Activated B cell treated with CpG ODN at 0.5 μM for 24 hours (primary cell): ENCODE results near the gene RASGEF1C. TPM values are rescaled to one million over a fixed set of nuclear protein-coding genes. Genes with fewer than 3 reads are reported as not detected.

Experiments
- ATAC-seq: fragments of 200-7000 bp; cut with Tn5 transposase; one replicate; pipeline ENCODE4 v1.10.0; 2021; ENCODE audit warnings: low read depth, mild to moderate bottlenecking, moderate library complexity
- CTCF ChIA-PET: fragments of 350-600 bp; sonication (Branson Sonifier 250); formaldehyde crosslinking; loops from one replicate; lab custom pipeline; 2021; ENCODE audit warnings: antibody characterized with exemption; lab: Charles Lee
- POLR2A ChIA-PET: fragments of 350-600 bp; sonication (Branson Sonifier 250); formaldehyde crosslinking; loops from one replicate; lab custom pipeline; 2021; ENCODE audit warnings: antibody characterized with exemption; lab: Charles Lee
- DNase-seq: peaks from one replicate; pipeline ENCODE4 v3.0.0; 2022
- H3K27ac Mint-ChIP-seq: one replicate; pipeline ENCODE4 v1.8.0; 2020; ENCODE audit warnings: mixed read lengths
- H3K27me3 Mint-ChIP-seq: one replicate; pipeline ENCODE4 v1.8.0; 2021; ENCODE audit warnings: mixed read lengths
- H3K36me3 Mint-ChIP-seq: one replicate; pipeline ENCODE4 v1.8.0; 2021; ENCODE audit warnings: low read depth, mixed read lengths
- H3K4me1 Mint-ChIP-seq: one replicate; pipeline ENCODE4 v1.8.0; 2021; ENCODE audit warnings: mixed read lengths
- H3K4me3 Mint-ChIP-seq: one replicate; pipeline ENCODE4 v1.8.0; 2020; ENCODE audit warnings: mild to moderate bottlenecking, mixed read lengths
- H3K9me3 Mint-ChIP-seq: one replicate; pipeline ENCODE4 v1.8.0; 2020; ENCODE audit warnings: mixed read lengths
- CTCF ChIP-seq: fragments of 200-600 bp; IDR thresholded peaks from one replicate; pipeline ENCODE4 v1.8.0; 2022; ENCODE audit warnings: antibody characterized with exemption, mild to moderate bottlenecking
- intact Hi-C: fragments of 100-400 bp; cut with micrococcal nuclease; formaldehyde crosslinking; loops from one replicate; pipeline ENCODE4 v1.15.1; 2024
- total RNA-seq: library from RNA; stranded (reverse); gene quantifications from 2 replicates; pipeline ENCODE4 v1.2.3, GENCODE V29; 2022

The RASGEF1C gene
- total RNA-seq, 1 donor from 2014 or later = not detected

- no peak for TF ChIP-seq CTCF
- H3K36me3 Mint-ChIP-seq = no peaks in the 10 kb centered on the region
- ATAC-seq (no peak), DNase-seq (no peak)
- no peak overlapping the region for H3K27ac Mint-ChIP-seq
- peaks cover 11% of the 10 kb centered on the region for H3K27me3 Mint-ChIP-seq
- no peak overlapping the region for H3K4me3 Mint-ChIP-seq
- intact Hi-C loops = no loop called here
- POLR2A ChIA-PET = no interaction called here
- CTCF ChIA-PET = no interaction called here
- H3K4me1 Mint-ChIP-seq = no peaks in the 10 kb centered on the region
- no peaks in the 10 kb centered on the region for H3K9me3 Mint-ChIP-seq
Measured at GRCh38 chr5:180174587-180174972, 34.4 kb downstream of the RASGEF1C start.

GRCh38 chr5:180173875-180174586 is 35.0 kb downstream of the RASGEF1C start:
- no peaks in the 10 kb centered on the region for H3K9me3 Mint-ChIP-seq
- H3K36me3 Mint-ChIP-seq = no peaks in the 10 kb centered on the region
- H3K4me3 Mint-ChIP-seq = no peak overlapping the region
- no peaks in the 10 kb centered on the region for H3K4me1 Mint-ChIP-seq
- H3K27ac Mint-ChIP-seq = no peak overlapping the region
- CTCF ChIA-PET = no interaction called here
- H3K27me3 Mint-ChIP-seq = peaks cover 8% of the 10 kb centered on the region
- TF ChIP-seq CTCF = no peak
- ATAC-seq (no peak), DNase-seq (no peak)
- intact Hi-C loops = no loop called here
- POLR2A ChIA-PET = no interaction called here

GRCh38 chr5:180173198-180173544 is 35.8 kb downstream of the RASGEF1C start:
- Mint-ChIP-seq H3K36me3 (no peaks in the 10 kb centered on the region), H3K27ac (no peak overlapping the region), H3K4me1 (no peaks in the 10 kb centered on the region), H3K27me3 (peaks cover 6% of the 10 kb centered on the region), H3K4me3 (no peak overlapping the region), H3K9me3 (no peaks in the 10 kb centered on the region)
- no peak for DNase-seq
- TF ChIP-seq CTCF = no peak
- intact Hi-C loops = no loop called here
- ChIA-PET POLR2A (no interaction called here), CTCF (no interaction called here)
- no peak for ATAC-seq

GRCh38 chr5:180172447-180173197 is 36.4 kb downstream of the RASGEF1C start:
- Mint-ChIP-seq H3K9me3 (no peaks in the 10 kb centered on the region), H3K36me3 (no peaks in the 10 kb centered on the region), H3K4me1 (no peaks in the 10 kb centered on the region), H3K4me3 (no peak overlapping the region), H3K27me3 (peaks cover 6% of the 10 kb centered on the region), H3K27ac (no peak overlapping the region)
- DNase-seq (no peak), ATAC-seq (no peak)
- CTCF ChIA-PET = no interaction called here
- TF ChIP-seq CTCF = no peak
- POLR2A ChIA-PET = no interaction called here
- intact Hi-C loops = no loop called here

- H3K4me1 Mint-ChIP-seq = no peaks in the 10 kb centered on the region
- intact Hi-C loops = no loop called here
- no peak overlapping the region for H3K4me3 Mint-ChIP-seq
- no peak for DNase-seq
- H3K36me3 Mint-ChIP-seq = no peaks in the 10 kb centered on the region
- no peak for TF ChIP-seq CTCF
- H3K27ac Mint-ChIP-seq = no peak overlapping the region
- POLR2A ChIA-PET = no interaction called here
- H3K27me3 Mint-ChIP-seq = peaks cover 4% of the 10 kb centered on the region
- H3K9me3 Mint-ChIP-seq = no peaks in the 10 kb centered on the region
- no peak for ATAC-seq
- CTCF ChIA-PET = no interaction called here
Measured at GRCh38 chr5:180171568-180172094, 37.4 kb downstream of the RASGEF1C start.
